UCSD-AML1 (cell line): Measurements from ENCODE around the gene KRT12.

ENCODE experiments used
- DNase-seq: peaks from one replicate; lab custom pipeline; 2025; ENCODE audit not compliant: unreplicated experiment; lab: John Stamatoyannopoulos, UW

The KRT12 gene

DNA sequence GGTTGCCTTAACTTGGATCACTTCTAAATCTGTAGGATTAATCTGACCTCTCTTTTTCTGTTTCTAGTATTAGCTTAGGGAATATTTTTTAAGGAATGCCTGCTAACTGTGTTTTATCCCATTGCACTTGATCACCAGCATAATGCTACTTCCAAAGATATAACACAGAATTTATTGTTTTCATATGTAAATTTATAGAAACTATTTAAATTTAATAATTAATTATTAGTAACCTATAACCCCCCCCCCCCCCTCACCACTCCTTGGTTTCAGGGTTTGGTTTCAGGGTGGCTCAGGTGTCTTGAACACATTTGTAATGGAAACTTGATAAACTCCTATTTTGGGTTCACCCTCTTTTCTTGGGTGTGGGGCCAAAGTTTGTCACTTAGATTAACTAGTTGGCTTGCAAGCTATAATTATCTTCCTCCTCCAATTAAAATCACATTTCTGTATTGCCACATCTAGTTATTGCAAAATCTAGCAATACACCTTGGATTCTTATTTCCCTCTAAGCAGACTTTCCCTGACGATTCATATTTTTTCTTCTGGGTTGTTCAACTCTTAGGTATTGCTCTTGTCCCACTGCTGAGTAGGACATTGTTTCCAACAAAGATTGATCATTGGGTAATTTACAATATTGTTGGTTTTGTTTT is 18.3 kb downstream of the KRT12 start:
- no peak for DNase-seq

DNA sequence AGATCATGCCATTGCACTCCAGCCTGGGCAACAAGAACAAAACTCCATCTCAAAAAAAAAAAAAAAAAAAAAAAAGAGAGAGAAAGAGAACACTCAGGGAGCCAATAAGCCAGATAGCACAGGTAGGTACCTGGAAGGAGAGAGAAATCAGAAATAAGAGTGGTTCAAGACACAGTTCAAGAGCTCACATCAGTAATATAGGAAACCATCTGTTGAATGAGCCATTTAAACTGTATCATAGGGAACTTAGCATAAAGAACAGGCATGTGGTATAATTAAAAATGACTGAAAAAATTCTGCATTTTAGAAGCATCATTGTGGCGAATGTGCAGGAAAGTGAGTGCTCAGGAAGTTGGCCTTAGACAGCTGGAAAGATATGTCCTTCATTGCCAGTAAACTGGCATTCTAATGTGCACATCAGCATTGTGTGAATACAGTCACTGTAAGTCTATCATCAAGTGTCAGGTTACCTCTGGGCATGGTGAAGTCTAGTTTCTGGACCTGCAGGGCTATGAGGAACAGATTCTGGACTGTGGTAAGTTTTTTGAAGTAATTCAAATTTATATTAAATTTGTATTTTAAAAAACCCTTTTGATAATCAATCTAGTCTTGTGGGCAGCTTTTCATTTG is 20.4 kb downstream of the KRT12 start:
- DNase-seq, result no peak

DNA sequence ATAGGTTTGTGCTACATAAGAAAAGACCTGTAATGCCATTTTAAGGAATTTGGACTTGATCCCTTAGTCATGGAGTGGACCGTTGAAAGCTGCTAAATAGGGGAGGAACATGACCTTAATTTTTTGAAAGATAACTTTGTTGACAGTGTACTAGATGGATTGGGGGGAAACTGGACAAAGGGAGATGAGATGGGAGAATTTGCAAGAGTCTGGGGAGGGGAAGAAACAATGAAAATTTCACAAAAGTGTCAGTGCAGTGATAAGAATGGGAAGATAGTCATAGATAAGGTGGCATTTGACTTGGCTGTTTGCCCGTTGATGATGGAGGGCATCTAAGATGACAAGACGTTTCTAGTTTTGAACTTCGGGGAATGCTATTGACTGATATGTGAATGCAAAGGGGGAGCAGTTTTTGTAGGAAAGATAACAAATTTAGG is 22.3 kb downstream of the KRT12 start:
- no peak for DNase-seq

DNA sequence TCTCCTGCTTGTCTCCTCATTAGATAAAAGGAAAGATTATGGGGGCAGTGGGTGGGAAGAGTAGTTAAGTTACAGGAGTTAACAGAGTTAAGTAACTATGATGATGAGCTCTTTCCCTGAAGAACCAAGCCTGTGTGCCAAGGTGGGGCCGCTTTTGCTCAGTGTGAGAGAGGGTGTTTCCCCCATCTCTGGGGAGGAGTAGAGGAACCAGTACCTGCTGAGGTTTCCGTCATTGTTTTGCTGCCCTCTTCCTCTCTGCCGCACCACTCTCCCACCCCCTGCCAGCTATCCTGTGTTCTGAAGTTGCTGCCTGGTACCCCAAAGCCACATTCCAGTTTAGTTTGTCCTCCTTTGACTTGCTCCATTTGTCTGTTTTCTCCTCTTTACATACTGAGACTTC is 23.8 kb downstream of the KRT12 start:
- DNase-seq, result no peak

DNA sequence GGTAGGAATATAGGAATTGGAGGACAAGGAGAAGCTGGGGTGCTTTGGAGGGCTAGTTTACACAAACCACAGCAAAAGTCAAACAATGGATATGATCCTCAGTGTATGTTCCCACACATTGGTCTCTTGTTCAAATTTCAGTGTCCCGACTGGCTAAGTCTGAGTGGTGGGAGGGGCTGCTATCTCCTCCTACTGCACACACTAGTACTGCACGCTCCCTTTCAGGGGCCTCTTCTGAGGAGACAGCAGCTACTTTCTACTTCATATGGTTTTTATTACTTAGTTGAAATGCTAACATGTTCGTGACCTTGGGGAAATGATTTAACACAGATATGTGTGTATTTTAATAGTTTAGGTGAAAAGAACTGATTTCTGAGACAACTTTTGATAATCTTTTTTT is 25.8 kb downstream of the KRT12 start:
- no peak for DNase-seq

DNA sequence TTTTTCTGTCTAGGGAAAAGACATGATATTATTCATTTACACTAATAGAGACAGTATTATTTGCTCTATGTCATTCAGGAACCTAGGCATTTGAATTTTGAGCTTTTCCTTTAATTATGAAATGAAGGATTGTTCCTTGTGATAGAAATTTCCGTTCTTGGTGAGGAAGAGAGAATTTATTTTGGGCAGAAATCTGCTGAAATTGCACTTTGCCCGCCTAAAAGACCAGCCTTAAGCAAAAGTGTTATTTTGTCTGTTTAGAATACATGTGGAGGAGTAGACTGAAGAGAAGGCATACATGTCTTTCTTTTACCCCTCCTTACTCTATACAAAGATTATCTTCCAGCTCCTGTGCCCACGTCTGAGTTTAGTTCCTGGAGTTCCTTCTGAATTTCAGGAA is 27.8 kb downstream of the KRT12 start:
- DNase-seq, result no peak

DNA sequence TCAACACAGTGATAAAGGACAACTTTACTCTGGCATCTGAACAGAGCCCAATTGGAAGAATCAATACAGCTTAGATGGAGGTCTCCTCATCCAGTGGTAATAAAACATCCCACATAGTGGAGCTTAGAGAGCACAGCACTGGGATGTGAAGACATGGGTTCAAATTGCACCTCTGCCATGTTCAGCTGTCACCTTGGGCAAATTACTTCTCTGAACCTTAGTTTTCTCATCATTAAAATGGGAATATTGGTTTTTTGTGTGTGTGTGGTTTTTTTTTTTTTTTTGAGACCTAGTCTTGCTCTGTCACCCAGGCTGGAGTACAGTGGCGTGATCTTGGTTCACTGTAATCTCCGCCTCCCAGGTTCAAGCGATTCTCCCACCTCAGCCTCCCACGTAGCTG is 31.0 kb downstream of the KRT12 start:
- DNase-seq, result no peak

DNA sequence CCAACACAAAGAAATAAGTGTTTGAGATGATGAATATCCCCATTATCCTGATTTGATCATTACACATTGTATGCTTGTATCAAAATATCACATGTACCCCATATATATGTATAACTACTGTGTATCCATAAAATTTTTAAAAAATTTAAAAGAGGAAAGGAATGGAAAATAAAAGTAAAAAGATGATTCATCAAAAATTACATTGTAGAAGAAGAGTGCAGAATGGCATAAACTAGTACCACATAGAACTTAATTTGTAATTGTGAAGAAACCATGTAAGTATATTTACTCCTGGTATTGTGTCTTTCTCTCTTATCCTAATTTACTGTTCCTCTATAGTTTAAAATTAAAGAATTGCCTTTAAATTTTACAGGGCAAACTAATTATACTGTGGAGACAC is 33.1 kb downstream of the KRT12 start:
- DNase-seq, result no peak

DNA sequence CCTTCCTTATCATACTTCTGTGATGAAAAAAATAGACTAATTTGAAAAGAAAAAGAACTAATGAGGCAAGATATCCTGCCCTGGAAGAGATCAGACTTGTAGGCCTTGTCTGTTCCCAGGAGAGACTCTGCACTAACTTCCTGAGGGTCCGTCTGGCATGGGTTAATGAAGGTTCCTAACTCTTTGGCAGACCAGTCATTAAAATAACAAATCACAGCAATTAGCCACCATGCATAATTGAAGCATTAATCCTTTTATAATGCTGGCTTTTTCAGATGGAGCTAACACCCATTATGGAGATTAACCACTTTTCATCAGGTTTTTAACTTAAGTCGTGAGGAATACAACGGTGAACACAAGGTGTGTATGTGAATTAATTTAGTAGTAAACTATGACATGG is 34.2 kb downstream of the KRT12 start:
- no peak for DNase-seq

DNA sequence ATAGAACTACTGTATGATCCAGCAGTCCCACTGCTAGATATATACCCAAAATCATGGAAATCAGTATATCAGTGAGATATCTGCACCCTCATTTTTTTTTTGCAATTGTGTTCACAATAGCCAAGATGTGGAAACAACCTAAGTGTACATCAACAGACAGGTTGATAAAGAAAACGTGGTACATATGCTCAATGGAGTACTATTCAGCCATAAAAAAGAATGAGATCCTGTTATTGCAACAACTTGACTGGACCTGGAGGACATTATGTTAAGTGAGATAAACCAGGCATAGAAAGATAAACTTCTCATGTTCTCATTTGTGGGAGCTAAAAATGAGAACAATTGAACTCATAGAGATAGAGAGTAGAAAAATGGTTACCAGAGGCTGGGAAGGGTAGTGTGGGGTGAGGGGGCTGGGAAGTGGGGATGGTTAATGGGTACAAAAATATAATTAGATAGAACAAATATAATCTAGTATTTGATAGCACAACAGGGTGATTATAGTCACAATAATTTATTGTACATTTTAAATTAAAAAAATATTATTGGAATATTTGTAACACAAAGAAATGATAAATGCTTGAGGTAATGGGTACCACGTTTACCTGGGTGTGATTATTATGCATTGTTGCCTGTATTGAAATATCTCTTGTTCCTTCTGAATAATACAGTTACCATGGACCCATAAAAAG is 36.8 kb downstream of the KRT12 start:
- DNase-seq, result no peak

DNA sequence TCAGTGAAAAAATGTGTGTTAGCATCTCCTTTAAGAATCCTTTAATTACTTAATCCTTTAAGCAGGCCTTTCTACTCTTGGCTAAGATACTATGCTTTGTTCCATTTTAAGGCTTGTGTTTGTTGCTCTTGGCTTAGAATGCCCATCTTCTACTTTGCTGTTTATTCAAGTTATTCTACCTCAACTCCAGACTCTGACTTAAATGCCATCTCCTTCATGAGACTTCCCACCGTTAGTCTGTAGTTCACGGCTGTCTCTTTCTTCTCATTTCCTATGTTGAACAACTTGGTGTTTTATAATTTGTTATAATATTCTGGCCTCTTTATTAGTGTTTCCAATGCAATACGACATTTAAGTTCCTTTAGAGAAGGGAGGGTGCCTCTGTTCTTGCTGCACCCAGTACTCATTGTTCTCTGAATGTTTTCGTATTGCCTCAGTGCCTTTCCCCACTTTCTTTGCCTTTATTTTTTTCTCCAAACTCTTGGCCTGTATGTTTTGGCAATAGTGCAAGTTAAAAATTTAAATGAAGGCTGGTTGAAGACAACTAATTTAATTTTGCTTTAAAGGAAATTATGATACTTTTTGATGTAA is 38.5 kb downstream of the KRT12 start:
- no peak for DNase-seq

DNA sequence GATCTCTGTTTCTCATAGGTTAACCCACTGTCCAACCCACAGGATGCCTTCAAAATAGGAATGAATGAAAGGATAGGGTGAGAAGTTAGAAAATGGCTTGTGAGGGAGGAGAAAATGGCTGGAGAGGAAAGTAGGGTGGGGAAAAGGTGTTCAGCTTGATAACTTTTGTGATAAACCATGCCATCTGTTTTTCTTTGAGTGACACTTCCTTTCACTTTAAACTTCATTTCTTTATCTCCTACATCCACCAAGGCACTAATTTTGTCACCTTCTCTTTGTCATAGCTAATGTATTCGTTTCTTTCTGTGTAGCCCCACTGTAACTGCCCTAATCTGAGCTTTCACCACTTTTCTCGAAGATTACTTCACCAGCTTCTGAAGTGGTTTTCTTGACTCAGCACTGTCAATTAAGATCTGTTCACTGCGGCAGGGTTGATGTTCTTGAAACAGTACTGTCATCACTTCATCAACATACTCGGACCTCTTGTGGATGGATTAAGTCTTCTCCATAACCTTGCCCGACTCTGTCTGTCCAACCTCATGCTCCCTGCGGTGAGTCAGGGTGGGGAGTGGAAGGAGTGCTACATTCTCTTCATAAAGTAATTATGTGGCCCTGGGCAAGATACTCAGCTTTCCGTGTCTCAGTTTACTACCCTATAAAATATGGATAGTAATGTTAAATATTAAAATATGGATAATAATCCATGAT is 39.1 kb downstream of the KRT12 start:
- DNase-seq, result no peak

DNA sequence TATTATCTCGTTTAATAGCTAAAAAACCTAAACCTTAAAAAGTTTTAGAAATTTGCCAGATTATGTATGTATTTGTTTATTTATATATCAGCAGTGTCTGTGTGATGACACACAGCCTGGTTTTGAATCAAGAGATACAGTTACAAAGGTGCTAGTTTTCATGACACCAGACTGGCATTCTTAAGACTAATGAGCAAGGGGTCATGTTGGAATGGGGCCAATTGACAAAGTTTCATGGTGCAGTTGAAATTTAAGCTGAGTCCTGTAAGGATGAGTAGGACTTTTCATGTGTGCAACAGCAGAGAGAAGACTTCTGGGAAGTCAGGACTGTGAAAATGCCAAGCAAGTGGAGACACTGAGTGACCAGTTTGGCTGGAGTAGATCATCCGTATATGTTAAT is 41.4 kb downstream of the KRT12 start:
- no peak for DNase-seq

DNA sequence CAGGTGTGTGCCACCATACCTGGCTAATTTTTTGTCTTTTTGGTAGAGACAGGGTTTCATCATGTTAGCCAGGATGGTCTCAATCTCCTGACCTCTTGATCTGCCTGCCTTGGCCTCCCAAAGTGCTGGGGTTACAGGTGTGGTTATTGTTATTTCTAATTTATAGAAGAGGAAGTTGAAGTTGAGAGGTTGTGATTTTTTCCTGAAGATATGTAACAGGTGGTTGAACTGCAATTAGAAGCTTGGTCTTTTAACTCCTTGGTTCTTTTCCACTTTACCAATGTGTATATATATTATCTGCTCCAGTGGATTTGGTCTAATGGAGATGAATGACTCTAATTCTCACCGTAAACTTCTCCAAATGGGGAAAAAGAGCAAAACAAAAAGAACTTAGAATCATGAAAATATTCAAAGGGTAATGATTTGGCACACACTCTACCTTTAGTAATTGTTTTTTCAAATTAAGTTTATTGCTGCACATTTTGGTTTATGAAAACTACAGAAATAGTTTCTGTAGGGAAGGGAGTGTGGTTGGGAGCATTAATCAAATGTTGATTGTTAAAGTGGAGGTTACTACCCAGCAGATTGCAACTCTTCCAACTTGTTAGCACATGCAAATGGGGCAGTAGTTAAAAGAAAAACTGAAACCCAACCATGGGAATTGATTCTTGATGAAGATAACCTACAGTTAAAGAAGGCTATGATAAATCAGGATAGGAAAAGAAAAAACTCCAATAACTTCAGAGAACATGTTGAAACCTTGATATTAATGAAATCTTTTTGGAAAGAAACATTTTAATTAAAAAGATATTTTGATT is 42.8 kb downstream of the KRT12 start:
- no peak for DNase-seq

DNA sequence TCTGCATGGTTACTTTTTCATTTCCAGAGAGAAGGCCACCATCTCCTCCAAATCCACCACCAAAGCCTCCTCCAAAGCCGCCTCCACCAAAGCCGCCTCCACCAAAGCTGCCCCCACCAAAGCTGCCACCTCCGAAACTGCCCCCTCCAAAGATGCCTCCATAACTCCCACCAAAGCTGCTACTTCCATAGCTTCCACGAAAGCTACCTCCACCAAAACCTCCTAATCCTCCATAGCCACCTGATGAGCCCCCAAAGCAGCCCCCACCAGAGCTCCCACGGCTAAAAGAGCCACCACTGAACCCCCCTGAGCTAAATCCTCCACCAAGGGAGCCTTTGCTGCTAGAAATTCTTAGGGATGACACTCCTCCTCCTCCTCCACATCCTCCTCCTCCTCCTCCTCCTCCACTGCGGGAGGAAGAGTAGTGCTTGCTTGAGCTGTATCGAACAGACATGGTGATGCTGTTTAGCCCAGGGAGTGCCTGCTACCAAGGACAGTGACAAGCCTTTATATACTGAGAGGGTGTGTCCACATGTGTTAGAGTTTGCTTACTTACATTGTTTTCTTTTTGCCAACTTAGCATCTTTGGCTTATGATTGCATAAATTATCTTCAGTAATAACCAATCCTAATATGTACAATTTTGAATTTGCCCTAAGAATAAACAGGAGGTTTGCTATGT is 44.8 kb downstream of the KRT12 start, which contains the start of gene KRT10:
Gene KRT10, minus strand, starts transcription at position 483 of the 681 bp plus-strand sequence. Its CDS starts 29 bp downstream, at position 454.
- no peak for DNase-seq

DNA sequence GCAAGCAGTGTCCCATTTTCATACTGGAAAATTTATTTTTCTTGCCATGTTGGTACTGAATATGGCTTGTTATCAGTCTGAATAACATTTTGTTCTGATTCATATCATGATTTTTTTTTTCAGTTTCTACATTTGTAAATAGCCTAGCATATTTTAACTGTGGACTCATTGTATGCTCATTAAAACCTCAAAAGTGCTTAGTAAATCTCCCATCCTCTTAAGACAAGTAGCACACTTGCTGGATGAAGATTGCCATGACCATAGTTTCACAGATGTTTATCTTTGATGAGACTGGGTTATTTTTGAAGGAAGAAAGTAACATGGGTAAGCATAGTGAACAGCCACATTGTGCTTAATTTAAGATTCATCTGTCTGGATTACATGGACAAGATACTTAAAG is 45.5 kb downstream of the KRT12 start:
- DNase-seq, result no peak

DNA sequence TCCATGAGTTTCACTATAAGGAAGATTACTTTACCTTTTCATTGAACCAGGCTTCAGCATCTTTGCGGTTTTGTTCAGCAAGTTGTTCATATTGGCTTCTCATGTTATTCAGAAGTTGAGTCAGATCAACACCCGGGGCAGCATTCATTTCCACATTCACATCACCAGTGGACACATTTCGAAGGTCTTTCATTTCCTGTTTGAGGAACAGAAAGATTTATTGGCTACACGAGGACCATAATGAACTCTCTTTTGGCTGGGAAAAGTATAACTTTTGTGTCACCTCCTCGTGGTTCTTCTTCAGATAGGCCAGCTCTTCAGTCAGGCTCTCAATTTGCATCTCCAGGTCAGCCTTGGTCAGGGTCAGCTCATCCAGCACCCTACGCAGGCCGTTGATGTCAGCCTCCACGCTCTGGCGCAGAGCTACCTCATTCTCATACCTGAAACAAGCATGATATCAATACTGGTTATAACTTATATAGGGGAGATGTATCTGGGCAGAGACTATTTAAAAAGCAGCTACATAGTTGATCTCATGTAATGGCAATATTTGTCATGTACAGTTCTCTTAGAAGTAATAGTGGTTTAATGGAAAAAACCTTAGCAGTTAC is 46.7 kb downstream of the KRT12 start:
- DNase-seq, result no peak

DNA sequence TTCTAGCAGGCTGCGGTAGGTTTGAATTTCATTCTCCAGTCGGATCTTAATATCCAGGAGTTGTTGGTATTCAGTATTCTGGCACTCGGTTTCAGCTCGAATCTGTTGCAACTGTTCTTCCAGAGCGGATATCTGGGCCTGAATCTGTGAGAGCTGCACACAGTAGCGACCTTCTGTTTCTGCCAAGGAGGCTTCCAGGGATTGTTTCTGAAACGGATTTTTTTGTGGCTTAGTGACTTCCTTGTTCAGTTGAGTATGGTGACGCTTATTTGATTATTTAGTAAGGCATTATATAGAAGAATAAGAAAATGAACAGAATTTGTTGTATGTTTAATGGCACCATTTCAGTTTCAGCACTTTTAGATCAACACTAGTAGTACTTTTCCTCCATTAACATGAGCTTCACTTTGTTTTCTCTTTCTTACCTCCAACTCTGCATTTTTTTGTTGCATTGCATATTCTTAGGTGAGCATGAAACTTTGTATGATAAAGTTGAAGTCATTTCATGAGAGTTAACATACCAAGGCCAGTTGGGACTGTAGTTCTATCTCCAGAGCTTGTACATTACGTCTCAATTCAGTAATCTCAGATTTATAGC is 47.4 kb downstream of the KRT12 start:
- DNase-seq, result no peak
